ENCODE data around the gene CRABP2.
A peak's percentile ranks its signal among the peaks of the same experiment; 100 is the strongest.

The CRABP2 gene

DNA sequence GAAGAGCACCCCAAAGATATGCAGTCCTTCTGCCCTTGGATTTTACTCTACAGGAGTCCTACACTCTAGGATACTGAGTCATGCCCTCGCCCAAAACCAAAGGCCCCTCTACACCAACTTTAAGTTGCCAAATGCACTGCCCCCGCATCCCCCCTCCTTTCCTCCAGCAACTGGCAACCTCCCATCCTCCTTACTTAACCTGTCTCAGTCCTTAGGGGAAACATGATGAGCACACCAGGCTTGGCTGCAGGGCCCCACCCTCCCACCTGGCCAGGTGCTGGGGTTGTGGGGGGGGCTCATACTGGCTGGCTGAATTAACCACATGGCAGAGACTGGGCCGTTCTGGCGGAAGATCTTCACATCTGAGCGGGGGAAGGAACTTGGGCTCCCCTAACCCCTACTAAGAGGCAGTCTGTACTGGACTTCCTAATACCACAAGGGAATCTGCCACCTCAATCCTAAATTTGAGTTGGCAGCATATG lies 44.8 kb upstream of the CRABP2 start:
- H3K4me3 ChIP-seq (ENCODE audit: control insufficient read depth, low read depth, low read length) = peak overlapping the region; percentile 92
- TF ChIP-seq, protein P1, sequence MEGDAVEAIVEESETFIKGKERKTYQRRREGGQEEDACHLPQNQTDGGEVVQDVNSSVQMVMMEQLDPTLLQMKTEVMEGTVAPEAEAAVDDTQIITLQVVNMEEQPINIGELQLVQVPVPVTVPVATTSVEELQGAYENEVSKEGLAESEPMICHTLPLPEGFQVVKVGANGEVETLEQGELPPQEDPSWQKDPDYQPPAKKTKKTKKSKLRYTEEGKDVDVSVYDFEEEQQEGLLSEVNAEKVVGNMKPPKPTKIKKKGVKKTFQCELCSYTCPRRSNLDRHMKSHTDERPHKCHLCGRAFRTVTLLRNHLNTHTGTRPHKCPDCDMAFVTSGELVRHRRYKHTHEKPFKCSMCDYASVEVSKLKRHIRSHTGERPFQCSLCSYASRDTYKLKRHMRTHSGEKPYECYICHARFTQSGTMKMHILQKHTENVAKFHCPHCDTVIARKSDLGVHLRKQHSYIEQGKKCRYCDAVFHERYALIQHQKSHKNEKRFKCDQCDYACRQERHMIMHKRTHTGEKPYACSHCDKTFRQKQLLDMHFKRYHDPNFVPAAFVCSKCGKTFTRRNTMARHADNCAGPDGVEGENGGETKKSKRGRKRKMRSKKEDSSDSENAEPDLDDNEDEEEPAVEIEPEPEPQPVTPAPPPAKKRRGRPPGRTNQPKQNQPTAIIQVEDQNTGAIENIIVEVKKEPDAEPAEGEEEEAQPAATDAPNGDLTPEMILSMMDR (conservative IDR thresholded peaks at IDR 0.05; ENCODE audit: control insufficient read depth, insufficient read depth, low read depth, low read length) = no peak
- peak; percentile 58 for DNase-seq (ENCODE audit: low read depth)

DNA sequence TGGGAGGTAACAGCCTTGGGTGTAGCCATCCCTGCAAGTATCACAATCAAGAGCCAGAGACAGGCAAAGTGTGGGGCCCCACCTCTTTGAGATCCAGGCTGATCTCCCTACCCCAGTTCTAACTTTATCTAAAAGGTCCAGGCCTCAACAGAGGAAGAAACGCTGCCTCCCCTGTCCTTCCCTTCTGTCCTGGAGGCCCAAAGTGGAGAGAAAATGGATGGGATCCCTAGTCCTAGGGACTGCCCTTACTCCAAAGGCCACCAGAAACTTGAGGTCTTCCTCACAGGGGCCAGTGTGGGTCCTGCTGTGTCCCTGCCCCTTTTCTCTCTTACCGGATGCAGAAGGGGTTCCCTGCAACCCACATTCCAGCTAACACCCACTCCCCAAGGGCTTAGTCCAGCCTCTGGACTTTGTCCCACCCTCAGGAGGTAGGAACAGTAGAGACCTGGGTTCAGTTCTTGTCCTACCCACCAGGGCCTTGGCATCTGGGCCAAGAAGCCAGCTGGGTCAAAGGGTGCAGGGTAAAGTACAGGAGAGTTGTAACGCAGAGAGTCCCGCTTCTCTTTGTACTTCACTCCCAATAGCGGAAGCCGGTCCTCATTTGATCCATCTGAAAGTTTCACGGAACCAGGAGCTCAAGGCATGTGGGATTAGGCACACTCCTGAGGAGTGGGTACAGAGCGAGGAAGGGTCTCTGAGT lies 44.2 kb upstream of the CRABP2 start:
- DNase-seq (ENCODE audit: low read depth) = no peak
- TF ChIP-seq, protein P1 (conservative IDR thresholded peaks at IDR 0.05; ENCODE audit: control insufficient read depth, insufficient read depth, low read depth, low read length) = no peak
- peak overlapping the region; percentile 92 for H3K4me3 ChIP-seq (ENCODE audit: control insufficient read depth, low read depth, low read length)

DNA sequence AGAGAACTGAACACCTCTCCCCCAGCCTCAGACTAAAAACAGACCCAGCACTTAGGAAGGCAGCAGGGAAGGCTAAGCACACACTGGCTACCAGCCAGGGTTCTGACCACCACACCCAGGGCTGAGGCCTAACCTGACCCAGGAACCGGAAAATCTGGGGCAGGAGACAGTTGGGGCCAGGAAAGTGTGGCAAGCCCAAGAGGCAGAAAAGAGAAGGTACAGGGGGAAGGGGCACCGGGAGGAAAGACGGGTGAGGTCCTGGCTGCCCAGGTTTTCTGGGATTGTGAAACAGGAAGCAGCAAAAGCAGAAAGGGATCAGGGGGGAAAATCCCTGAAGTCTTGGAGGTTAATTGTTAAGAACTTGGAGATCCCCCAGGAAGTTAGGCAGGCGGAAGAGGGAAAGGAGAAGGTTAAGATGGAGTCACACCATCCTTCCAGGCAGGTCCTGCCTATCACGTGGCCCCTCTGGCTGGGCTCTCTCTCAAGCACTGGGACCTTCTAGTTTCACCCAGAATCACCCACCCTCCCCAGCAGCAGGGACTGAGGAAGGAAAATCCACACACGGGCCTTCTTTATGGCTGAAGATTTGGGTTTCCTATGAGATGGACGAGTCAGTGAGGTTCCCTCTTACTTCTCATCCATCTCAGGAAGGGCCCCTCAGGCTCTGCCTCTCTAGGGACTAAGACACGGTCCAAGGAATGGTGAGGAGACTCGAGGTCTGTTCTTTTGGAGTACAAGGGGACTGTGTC lies 43.5 kb upstream of the CRABP2 start:
- DNase-seq (ENCODE audit: low read depth) = peak; percentile 66
- TF ChIP-seq, protein P1 (conservative IDR thresholded peaks at IDR 0.05; ENCODE audit: control insufficient read depth, insufficient read depth, low read depth, low read length) = no peak
- H3K4me3 ChIP-seq (ENCODE audit: control insufficient read depth, low read depth, low read length) = peak overlapping the region; percentile 92

DNA sequence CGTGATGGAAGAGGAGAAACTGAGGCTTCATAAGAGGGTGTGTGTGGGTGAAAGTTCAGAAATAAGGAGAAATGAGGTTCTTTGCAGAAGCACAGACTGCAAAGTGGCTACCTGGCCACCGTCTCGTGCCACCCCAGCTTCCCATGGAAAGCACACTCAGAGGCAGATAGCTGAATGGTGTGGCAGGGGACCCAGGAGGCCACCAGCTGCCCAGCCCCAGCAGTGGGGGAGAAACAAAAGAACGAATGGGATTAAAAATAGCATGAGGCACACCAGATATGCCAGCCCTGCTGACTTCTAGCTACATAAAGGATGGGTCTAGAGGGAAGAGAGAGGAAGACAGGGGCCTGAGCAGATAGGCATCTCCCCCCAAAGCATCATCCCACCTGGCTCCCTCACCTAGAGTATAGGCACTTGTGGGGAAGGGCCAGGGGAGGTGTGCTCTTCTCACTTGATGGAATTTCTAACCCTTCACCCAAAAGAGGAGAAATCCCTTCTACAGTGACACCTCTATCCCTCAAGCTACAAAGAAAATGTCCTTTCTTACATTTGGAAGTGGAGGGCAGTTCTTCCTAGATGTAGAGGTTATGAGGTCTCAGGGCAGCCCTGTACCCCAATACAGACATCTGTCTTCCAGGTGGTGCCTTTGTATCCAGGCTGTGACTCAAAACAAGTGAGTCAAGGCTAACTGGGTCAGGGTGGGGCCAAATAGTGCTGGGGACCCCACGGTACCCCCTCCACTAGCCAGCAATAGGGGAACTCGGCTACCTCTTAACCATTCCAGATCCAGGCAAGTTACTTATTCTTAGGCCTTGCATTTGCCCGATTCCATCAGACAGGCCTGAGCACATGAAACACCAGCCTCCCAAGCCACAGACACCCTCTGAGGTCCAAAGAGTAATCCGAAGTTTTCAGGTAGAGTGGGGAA lies 42.6 kb upstream of the CRABP2 start:
- peak overlapping the region; percentile 92 for H3K4me3 ChIP-seq (ENCODE audit: control insufficient read depth, low read depth, low read length)
- peak; percentile 43 for DNase-seq (ENCODE audit: low read depth)

DNA sequence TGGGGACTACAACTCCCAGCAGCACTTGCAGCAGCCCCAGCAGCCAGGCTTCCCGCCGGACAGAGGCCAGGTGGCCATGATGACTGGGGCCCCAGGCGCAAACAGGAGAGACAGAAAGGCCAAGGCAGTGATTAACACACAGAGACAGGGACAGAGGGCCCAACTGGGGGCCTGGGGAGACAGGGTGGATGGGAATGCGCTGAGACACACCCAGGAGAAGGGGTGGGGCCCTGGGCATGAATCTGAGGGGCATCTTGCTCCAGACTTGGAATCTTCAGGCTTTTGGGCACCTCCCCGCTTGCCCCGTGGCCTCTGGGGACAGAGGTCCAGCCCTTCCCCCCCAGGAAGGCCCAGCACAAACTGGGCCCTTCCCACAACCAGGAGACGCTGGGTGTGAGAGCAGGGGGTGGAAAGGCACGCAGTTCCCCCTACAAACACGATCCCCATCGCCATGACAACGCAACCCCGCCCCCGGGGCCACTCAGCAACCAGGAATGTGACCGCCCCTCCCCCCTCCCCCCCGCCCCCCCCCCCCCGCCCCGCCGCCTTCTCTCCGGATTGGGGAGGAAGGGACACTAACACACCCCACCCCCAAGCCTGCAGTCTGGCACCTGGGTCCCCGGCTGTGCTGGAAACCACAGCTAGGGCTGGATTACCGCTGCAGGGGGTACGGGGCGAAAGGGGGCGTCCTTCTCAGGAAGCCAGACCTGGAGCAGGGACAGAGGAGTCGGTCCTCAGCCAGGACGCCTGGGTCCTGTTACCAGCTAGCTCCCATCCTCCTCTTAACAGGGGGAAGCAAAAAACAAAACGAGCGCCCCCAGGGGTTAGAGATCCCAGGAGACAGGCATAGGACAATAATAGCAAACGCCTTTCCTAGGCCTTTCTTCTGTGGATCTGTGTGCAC lies 41.6 kb upstream of the CRABP2 start:
- peak overlapping the region; percentile 92 for H3K4me3 ChIP-seq (ENCODE audit: control insufficient read depth, low read depth, low read length)
- DNase-seq (ENCODE audit: low read depth) = peak; percentile 92

More for the DNA sequence above, 42.6 kb upstream of the CRABP2 start:
- TF ChIP-seq, protein P1 (conservative IDR thresholded peaks at IDR 0.05; ENCODE audit: control insufficient read depth, insufficient read depth, low read depth, low read length) = no peak

More for the DNA sequence above, 41.6 kb upstream of the CRABP2 start:
- TF ChIP-seq, protein P1 (conservative IDR thresholded peaks at IDR 0.05; ENCODE audit: control insufficient read depth, insufficient read depth, low read depth, low read length) = no peak

Measured in fibroblast of mammary gland (primary cell).